ENCODE data around the gene MGAT4B. TPM values are rescaled to one million over a fixed set of nuclear protein-coding genes. Genes with fewer than 3 reads are reported as not detected.

Gene MGAT4B
- total RNA-seq, 2 donors from 2014 or later, result 66.5 to 87.7 TPM

DNA sequence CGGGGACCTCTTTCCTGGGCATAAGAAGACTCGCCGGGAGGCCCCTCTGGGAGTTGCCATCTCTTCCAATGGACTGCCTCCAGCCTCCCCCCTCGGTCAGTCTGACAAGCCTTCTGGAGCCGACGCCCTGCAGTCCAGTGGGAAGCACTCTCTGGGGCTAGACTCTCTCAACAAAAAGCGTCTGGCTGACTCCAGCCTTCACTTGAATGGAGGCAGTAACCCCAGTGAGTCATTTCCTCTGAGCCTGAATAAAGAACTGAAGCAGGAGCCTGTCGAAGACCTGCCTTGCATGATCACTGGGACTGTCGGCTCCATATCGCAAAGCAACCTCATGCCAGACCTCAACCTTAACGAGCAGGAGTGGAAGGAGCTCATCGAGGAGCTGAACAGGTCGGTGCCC, 41.3 kb downstream of the MGAT4B start:
- peaks cover 31 to 58% of the 10 kb centered on the region in 2 donors for H3K4me1 ChIP-seq (ENCODE audit: control insufficient read depth in 1 of 2, low read depth in 2 of 2)
- ATAC-seq (ENCODE audit: insufficient number of reproducible peaks, low FRiP score, low read depth), result peak; percentile 70

DNA sequence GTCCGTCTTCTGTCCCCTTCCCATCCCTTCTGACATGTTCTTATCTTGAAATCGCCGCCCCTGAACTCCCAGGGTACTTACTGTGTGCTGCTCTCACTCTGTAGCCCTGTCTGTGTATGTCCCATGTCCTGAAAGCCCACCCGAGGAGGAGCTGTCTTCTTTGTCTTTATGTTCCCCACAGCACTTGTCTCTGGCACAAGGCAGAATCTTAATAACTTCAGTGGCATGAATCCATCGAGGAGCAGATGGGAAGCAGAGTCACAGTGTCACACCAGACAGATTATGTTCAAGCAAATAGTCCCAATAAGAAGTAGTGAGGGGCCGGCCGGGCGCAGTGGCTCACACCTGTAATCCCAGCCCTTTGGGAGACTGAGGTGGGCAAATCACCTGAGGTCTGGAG, 42.6 kb downstream of the MGAT4B start:
- peaks cover 31 to 66% of the 10 kb centered on the region in 2 donors for H3K4me1 ChIP-seq (ENCODE audit: control insufficient read depth in 1 of 2, low read depth in 2 of 2)
- H3K4me3 ChIP-seq, result no peak overlapping the region
- peak overlapping the region; percentile 79 for H3K27ac ChIP-seq
- TF ChIP-seq, protein P1, sequence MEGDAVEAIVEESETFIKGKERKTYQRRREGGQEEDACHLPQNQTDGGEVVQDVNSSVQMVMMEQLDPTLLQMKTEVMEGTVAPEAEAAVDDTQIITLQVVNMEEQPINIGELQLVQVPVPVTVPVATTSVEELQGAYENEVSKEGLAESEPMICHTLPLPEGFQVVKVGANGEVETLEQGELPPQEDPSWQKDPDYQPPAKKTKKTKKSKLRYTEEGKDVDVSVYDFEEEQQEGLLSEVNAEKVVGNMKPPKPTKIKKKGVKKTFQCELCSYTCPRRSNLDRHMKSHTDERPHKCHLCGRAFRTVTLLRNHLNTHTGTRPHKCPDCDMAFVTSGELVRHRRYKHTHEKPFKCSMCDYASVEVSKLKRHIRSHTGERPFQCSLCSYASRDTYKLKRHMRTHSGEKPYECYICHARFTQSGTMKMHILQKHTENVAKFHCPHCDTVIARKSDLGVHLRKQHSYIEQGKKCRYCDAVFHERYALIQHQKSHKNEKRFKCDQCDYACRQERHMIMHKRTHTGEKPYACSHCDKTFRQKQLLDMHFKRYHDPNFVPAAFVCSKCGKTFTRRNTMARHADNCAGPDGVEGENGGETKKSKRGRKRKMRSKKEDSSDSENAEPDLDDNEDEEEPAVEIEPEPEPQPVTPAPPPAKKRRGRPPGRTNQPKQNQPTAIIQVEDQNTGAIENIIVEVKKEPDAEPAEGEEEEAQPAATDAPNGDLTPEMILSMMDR (IDR thresholded peaks at IDR 0.05), result no peak
- no peaks in the 10 kb centered on the region for H3K27me3 ChIP-seq (replicated peaks; ENCODE audit: insufficient read depth)
- ATAC-seq (ENCODE audit: insufficient number of reproducible peaks, low FRiP score, low read depth), result no peak
- H3K36me3 ChIP-seq, result peaks cover 4% of the 10 kb centered on the region
- H3K9me3 ChIP-seq, result no peaks in the 10 kb centered on the region
- DNase-seq (ENCODE audit: low spot score), result no peak

More for the DNA sequence above, 41.3 kb downstream of the MGAT4B start:
- peak; percentile 21 for DNase-seq (ENCODE audit: low spot score)
- no peak overlapping the region for H3K4me3 ChIP-seq
- TF ChIP-seq, protein P1 (IDR thresholded peaks at IDR 0.05), result no peak
- H3K36me3 ChIP-seq, result peaks cover 14% of the 10 kb centered on the region
- H3K9me3 ChIP-seq, result no peaks in the 10 kb centered on the region
- H3K27ac ChIP-seq, result peak overlapping the region; percentile 72 to 80
- H3K27me3 ChIP-seq (replicated peaks; ENCODE audit: insufficient read depth), result no peaks in the 10 kb centered on the region

DNA sequence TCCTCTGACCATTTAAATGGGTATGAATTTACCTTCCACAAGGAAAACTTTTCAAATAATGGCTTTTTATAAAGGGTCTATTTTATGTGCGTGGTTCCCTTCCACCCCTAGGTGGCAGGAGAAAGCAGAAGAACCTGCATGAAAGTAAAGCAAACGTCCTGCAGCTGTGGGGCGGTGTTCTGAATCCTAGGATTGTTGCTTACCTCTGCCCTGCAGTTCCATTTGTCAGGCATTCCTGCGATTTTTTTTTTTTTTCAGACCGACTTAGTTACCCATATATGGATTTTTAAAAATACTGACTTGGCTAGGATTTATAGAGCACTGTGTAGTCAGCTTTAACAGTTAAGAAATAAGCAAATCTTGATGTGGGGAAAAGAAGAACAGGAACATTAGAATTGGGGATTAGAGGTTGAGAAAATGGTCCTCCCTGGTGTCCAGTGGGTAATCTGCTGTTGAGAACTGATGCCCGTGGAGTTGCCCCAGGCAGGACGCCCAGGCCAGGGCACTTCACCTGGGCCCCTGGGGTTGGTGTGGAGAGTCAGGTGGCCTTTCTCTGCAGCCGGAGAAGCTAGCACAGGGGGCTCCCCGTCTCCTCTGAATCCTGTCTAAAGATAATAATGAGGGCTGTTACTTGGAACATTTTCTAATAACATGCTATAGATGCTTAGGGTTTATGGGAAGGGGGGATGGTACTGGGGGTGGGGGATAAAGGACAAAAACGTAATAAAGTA, 43.3 kb downstream of the MGAT4B start:
- no peaks in the 10 kb centered on the region for H3K36me3 ChIP-seq
- peak overlapping the region; percentile 79 for H3K27ac ChIP-seq
- ATAC-seq (ENCODE audit: insufficient number of reproducible peaks, low FRiP score, low read depth) (peak; percentile 61), DNase-seq (ENCODE audit: low spot score) (peak; percentile 36)
- H3K4me1 ChIP-seq (ENCODE audit: control insufficient read depth in 1 of 2, low read depth in 2 of 2), result peaks cover 31 to 66% of the 10 kb centered on the region in 2 donors
- TF ChIP-seq, protein P1 (IDR thresholded peaks at IDR 0.05), result peak; percentile 85
- no peaks in the 10 kb centered on the region for H3K9me3 ChIP-seq
- H3K4me3 ChIP-seq, result peak overlapping the region; percentile 38
- no peaks in the 10 kb centered on the region for H3K27me3 ChIP-seq (replicated peaks; ENCODE audit: insufficient read depth)

DNA sequence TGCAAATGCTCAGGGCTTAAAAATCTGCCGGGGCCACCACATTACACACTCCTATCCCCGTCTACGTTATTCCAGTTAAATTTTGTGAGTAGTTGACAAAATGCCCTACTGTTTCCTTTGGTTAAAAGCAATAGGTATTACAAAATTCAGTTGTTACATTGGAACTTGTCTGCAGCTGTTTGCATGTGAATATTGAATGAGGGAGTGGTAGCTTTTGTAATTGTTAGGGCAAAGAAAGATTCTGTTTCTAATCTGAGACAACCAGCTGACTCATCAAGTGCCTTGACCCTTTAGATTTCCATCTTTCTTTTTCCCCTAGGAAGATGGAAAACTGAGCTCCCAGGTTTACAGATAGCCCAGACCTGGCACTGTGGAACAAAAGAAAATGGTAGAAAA, 43.9 kb downstream of the MGAT4B start:
- no peak for DNase-seq (ENCODE audit: low spot score)
- H3K9me3 ChIP-seq, result no peaks in the 10 kb centered on the region
- no peaks in the 10 kb centered on the region for H3K27me3 ChIP-seq (replicated peaks; ENCODE audit: insufficient read depth)
- TF ChIP-seq, protein P1 (IDR thresholded peaks at IDR 0.05), result no peak
- ATAC-seq (ENCODE audit: insufficient number of reproducible peaks, low FRiP score, low read depth), result no peak
- H3K36me3 ChIP-seq, result no peaks in the 10 kb centered on the region
- H3K4me3 ChIP-seq, result no peak overlapping the region
- peaks cover 31 to 66% of the 10 kb centered on the region in 2 donors for H3K4me1 ChIP-seq (ENCODE audit: control insufficient read depth in 1 of 2, low read depth in 2 of 2)
- peak overlapping the region; percentile 3 to 79 for H3K27ac ChIP-seq

DNA sequence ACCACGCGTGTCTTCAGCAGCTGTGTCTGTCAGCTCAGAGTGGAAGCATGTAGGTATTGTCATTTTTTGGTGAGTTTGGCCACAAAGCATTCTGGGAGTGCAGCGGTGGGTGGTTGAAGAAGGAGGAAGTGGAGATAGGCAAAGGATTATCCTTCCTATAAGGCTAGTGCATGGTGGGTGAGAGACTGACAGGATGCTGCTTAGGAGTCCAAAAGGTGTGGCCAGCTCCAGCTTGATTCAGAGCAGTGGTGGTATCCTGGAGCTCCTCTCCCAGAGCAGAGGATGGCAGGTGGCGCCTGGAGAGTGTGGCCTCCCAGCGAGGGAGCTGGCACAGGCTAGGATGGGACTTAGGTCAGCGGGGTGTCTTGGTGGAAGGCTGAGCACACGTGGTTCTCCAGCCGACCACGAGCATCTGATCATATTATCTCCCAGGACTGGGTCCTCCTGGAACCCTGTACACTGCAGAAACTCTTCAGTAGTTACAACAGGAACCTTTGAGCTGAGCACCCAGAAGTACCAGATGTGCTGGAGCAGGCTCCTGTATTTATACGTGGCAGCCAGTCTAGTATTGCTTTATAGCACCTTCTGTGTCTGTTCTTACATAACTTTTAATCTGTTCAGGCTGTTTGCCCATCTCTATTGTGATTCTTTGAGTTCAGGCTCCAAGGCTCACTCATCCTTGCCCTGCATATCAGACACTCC, 44.4 kb downstream of the MGAT4B start:
- Histone ChIP-seq H3K27ac (peak overlapping the region; percentile 3 to 79), H3K4me1 (ENCODE audit: control insufficient read depth in 1 of 2, low read depth in 2 of 2) (peaks cover 31 to 65% of the 10 kb centered on the region in 2 donors), H3K4me3 (no peak overlapping the region), H3K27me3 (replicated peaks; ENCODE audit: insufficient read depth) (no peaks in the 10 kb centered on the region), H3K36me3 (no peaks in the 10 kb centered on the region), H3K9me3 (no peaks in the 10 kb centered on the region)
- TF ChIP-seq, protein P1 (IDR thresholded peaks at IDR 0.05), result no peak
- DNase-seq (ENCODE audit: low spot score) (no peak), ATAC-seq (ENCODE audit: insufficient number of reproducible peaks, low FRiP score, low read depth) (no peak)
